Measurements from ENCODE around the gene MATR3.

DNA sequence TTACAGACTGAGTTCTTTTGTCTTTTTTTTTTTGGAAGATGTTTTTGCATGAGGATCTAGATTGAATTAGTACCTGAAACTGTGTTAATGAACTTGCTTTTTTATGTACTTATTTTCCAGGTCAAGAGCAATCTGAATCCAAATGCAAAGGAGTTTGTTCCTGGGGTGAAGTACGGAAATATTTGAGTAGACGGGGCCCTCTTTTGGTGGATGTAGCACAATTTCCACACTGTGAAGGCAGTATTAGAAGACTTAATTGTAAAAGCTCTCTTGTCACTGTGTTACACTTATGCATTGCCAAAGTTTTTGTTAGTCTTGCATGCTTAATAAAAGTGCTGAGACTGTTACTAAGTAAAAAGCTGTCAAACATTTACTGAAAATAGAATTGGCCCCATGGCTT is 75.1 kb downstream of the MATR3 start:
- TF ChIP-seq, protein P1, sequence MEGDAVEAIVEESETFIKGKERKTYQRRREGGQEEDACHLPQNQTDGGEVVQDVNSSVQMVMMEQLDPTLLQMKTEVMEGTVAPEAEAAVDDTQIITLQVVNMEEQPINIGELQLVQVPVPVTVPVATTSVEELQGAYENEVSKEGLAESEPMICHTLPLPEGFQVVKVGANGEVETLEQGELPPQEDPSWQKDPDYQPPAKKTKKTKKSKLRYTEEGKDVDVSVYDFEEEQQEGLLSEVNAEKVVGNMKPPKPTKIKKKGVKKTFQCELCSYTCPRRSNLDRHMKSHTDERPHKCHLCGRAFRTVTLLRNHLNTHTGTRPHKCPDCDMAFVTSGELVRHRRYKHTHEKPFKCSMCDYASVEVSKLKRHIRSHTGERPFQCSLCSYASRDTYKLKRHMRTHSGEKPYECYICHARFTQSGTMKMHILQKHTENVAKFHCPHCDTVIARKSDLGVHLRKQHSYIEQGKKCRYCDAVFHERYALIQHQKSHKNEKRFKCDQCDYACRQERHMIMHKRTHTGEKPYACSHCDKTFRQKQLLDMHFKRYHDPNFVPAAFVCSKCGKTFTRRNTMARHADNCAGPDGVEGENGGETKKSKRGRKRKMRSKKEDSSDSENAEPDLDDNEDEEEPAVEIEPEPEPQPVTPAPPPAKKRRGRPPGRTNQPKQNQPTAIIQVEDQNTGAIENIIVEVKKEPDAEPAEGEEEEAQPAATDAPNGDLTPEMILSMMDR (IDR thresholded peaks at IDR 0.05): no peak
- TF ChIP-seq POLR2A (IDR thresholded peaks at IDR 0.05): no peak

Data from uterus (tissue), 2 donors.